ENCODE results near the gene ACLY. TPM values are rescaled to one million over a fixed set of nuclear protein-coding genes. Genes with fewer than 3 reads are reported as not detected.

ACLY gene
- total and polyA plus RNA-seq, 2 of the 13 experiments (the other 11 are each of a cell fraction or from before 2014, with no cell fraction given), result 111 to 218 TPM

DNA sequence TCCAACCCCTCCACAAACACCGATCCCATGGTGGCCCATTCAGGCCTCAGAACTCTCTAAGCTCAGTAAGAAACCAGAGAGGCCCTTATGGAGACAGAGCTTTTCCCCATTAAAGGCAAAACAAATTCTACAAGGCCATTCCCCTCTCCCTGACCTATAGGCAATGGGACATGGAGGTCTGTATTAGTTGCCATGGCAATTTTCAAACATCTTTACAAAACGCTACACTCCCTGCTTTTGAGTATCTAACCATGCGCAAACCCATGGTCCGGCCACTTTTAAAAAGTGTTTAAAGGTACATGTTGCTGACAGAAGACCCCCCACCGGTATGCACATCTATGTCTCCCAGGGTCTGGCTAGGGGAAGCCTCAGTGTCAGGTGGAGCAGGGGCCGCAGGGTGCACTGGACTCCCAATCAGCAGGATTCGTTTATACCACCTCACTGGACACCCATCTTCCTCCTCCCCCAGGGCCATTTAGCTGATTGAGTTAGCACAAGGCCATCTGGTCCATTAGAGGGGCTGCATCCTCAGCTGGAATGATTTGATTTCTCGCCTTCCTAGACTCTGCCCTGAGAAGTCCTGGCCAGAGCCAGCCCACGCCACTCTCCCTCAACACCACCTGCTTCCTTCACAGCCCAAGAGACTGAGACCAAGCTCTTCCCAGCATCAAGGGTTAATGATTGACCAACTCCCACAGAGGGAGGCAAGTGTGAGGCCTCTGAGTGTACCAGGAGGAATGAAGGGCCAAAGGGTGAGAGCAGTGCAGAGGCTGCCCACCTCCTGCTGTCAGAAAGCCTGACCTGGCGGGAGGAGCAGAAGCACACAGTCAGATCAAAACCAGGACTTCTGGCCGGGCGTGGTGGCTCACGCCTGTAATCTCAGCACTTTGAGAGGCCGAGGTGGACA, 10.9 kb downstream of the ACLY start (continued):
- no peak for TF ChIP-seq NKX3-1 (CRISPR knock-in tag; IDR thresholded peaks at IDR 0.05)
- TF ChIP-seq FIP1L1 (IDR thresholded peaks at IDR 0.05; ENCODE audit: borderline replicate concordance, insufficient read depth, low read depth, low read length), result no peak
- TF ChIP-seq, protein P1, sequence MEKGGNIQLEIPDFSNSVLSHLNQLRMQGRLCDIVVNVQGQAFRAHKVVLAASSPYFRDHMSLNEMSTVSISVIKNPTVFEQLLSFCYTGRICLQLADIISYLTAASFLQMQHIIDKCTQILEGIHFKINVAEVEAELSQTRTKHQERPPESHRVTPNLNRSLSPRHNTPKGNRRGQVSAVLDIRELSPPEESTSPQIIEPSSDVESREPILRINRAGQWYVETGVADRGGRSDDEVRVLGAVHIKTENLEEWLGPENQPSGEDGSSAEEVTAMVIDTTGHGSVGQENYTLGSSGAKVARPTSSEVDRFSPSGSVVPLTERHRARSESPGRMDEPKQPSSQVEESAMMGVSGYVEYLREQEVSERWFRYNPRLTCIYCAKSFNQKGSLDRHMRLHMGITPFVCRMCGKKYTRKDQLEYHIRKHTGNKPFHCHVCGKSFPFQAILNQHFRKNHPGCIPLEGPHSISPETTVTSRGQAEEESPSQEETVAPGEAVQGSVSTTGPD (CRISPR knock-in tag; IDR thresholded peaks at IDR 0.05), result no peak
- TF ChIP-seq, protein P2, sequence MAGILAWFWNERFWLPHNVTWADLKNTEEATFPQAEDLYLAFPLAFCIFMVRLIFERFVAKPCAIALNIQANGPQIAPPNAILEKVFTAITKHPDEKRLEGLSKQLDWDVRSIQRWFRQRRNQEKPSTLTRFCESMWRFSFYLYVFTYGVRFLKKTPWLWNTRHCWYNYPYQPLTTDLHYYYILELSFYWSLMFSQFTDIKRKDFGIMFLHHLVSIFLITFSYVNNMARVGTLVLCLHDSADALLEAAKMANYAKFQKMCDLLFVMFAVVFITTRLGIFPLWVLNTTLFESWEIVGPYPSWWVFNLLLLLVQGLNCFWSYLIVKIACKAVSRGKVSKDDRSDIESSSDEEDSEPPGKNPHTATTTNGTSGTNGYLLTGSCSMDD (CRISPR knock-in tag; IDR thresholded peaks at IDR 0.05), result no peak
- no peak for TF ChIP-seq ZNF326 (CRISPR knock-in tag; IDR thresholded peaks at IDR 0.05; ENCODE audit: borderline replicate concordance)
- no peak for TF ChIP-seq HNRNPH1 (optimal IDR thresholded peaks at IDR 0.05; ENCODE audit: low read depth, low read length)
- TF ChIP-seq ZMYM4 (CRISPR knock-in tag; IDR thresholded peaks at IDR 0.05), result peak; percentile 76
- TF ChIP-seq HOXA3 (CRISPR knock-in tag; IDR thresholded peaks at IDR 0.05), result peak; percentile 72; the same call in 1 of the 2 replicates
- no peak for TF ChIP-seq NFYB (CRISPR knock-in tag; IDR thresholded peaks at IDR 0.05)
- no peak for TF ChIP-seq ZIK1 (CRISPR knock-in tag; IDR thresholded peaks at IDR 0.05; ENCODE audit: borderline replicate concordance, low read depth)
- TF ChIP-seq CBX2 (IDR thresholded peaks at IDR 0.05; ENCODE audit: low read depth, low read length), result no peak
- no peak for TF ChIP-seq CBX2 (CRISPR knock-in tag; IDR thresholded peaks at IDR 0.05; ENCODE audit: low read depth)
- TF ChIP-seq ZMYM2 (CRISPR knock-in tag; IDR thresholded peaks at IDR 0.05), result peak; percentile 100
- peak; percentile 43; the same call in 1 of the 2 replicates for TF ChIP-seq ELF1 (CRISPR knock-in tag; IDR thresholded peaks at IDR 0.05)
- TF ChIP-seq, protein P3, sequence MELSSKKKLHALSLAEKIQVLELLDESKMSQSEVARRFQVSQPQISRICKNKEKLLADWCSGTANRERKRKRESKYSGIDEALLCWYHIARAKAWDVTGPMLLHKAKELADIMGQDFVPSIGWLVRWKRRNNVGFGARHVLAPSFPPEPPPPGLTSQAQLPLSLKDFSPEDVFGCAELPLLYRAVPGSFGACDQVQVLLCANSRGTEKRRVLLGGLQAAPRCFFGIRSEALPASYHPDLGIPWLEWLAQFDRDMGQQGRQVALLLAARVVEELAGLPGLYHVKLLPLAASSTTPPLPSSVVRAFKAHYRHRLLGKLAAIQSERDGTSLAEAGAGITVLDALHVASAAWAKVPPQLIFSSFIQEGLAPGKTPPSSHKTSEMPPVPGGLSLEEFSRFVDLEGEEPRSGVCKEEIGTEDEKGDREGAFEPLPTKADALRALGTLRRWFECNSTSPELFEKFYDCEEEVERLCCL (CRISPR knock-in tag; IDR thresholded peaks at IDR 0.05; ENCODE audit: borderline replicate concordance), result no peak
- no peak; the same call in 1 of the 2 replicates for TF ChIP-seq ZBTB42 (CRISPR knock-in tag; IDR thresholded peaks at IDR 0.05)
- TF ChIP-seq ZBTB8A (CRISPR knock-in tag; IDR thresholded peaks at IDR 0.05; ENCODE audit: borderline replicate concordance, low read depth), result no peak
- no peak for TF ChIP-seq AGO1 (IDR thresholded peaks at IDR 0.05; ENCODE audit: low read depth, low read length, poor library complexity, severe bottlenecking)
- TF ChIP-seq PRPF4 (IDR thresholded peaks at IDR 0.05; ENCODE audit: low read depth, low read length, poor library complexity, severe bottlenecking), result no peak
- peak; percentile 97 for TF ChIP-seq SAP130 (CRISPR knock-in tag; IDR thresholded peaks at IDR 0.05; ENCODE audit: low read depth)
- peak; percentile 43; the same call in 1 of the 2 replicates for TF ChIP-seq MNT (IDR thresholded peaks at IDR 0.05)
- no peak; a peak in 2 of 4 replicates for TF ChIP-seq HMGXB4 (CRISPR knock-in tag; IDR thresholded peaks at IDR 0.05; ENCODE audit: borderline replicate concordance in 1 of 2, low read depth in 1 of 2)

All from HepG2 (cell line).